ENCODE data around the gene PANX3.
"Not testable (repeated sequence)": the region's sequence is repeated elsewhere in the genome, so short reads cannot be mapped to it uniquely, and the experiment has no call there.

PANX3 gene

DNA sequence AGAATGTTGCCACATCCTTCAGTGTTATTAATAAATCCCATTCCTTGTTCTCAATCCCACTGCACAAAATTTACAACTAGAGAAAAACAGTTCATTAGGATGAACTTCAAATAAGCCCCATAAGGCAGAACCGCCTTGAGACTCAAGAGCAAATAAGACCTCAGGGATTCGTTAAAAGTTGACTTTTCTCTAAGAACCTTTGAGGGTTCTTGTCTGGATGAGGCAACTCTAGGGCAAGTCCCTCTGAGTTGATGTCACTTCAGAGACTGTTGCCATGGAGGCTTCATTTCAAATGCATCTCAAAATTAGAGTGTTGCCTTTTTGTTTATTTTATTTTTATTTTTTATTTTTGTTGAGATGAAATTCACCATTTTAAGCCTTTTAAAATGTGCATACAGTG is 19.8 kb upstream of the PANX3 start:
- peaks cover 0 to 7% (median 0%) of the 10 kb centered on the region in 5 donors for H3K27me3 ChIP-seq (ENCODE audit: control insufficient read depth in 5 of 5, insufficient read depth in 4 of 5, low read length in 5 of 5)
- H3K4me1 ChIP-seq (ENCODE audit: control insufficient read depth in 5 of 5, insufficient read depth in 5 of 5, low read length in 5 of 5) = no peaks in the 10 kb centered on the region
- no peaks in the 10 kb centered on the region for H3K9me3 ChIP-seq (ENCODE audit: control insufficient read depth in 5 of 5, low read length in 5 of 5)
- no peak overlapping the region for H3K9ac ChIP-seq (ENCODE audit: low read length in 5 of 5)
- no peaks in the 10 kb centered on the region for H3K36me3 ChIP-seq (ENCODE audit: control insufficient read depth in 5 of 5, insufficient read depth in 5 of 5, low read length in 5 of 5)
- no peak overlapping the region for H3K27ac ChIP-seq (ENCODE audit: low read depth, low read length)
- H3K4me3 ChIP-seq (ENCODE audit: low read depth in 1 of 5, low read length in 5 of 5) = no peak overlapping the region

DNA sequence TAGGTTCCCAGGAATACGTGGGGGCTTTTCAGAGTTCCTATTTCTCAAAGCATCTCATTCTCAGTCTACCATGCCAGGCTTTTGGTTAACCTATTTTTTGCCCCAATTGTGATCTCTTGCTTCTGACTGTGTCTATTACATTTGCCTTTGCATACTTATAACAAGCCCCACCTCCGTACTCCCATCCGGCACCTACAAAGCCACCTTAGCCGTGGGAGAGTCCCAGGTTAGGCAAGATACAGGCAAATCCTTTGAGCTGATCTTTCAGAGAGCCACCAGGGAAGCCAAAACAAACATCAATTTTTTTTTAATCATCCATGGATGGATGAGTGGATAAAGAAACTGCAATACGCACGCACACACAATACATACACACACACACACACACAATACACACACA is 18.6 kb upstream of the PANX3 start:
- Histone ChIP-seq H3K4me1 (ENCODE audit: control insufficient read depth in 5 of 5, insufficient read depth in 5 of 5, low read length in 5 of 5) (no peaks in the 10 kb centered on the region), H3K27me3 (ENCODE audit: control insufficient read depth in 5 of 5, insufficient read depth in 4 of 5, low read length in 5 of 5) (peaks cover 0 to 10% (median 0%) of the 10 kb centered on the region in 5 donors), H3K9ac (ENCODE audit: low read length in 5 of 5) (no peak overlapping the region), H3K4me3 (ENCODE audit: low read depth in 1 of 5, low read length in 5 of 5) (no peak overlapping the region), H3K27ac (ENCODE audit: low read depth, low read length) (no peak overlapping the region), H3K9me3 (ENCODE audit: control insufficient read depth in 5 of 5, low read length in 5 of 5) (no peaks in the 10 kb centered on the region), H3K36me3 (ENCODE audit: control insufficient read depth in 5 of 5, insufficient read depth in 5 of 5, low read length in 5 of 5) (no peaks in the 10 kb centered on the region)

DNA sequence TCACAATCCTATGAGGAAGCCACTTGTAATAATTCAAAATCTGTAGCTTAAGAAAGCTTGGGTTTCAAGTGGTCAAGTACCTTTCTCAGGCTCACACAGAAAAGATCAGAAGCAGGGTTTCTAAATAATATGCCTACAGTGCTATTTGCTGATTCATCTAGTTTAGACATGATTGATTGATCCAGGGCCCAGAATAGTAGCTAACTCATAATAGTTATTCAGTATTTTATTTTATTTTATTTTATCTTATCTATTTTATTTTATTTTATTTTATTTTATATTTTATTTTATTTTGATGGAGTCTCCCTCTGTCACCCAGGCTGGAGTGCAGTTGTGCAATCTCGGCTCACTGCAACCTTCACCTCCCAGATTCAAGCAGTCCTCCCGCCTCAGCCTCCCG is 15.9 kb upstream of the PANX3 start:
- H3K27me3 ChIP-seq (ENCODE audit: control insufficient read depth in 5 of 5, insufficient read depth in 4 of 5, low read length in 5 of 5) = peaks cover 0 to 11% (median 0%) of the 10 kb centered on the region in 5 donors
- H3K9me3 ChIP-seq (ENCODE audit: control insufficient read depth in 5 of 5, low read length in 5 of 5) = peaks cover 0 to 3% (median 0%) of the 10 kb centered on the region in 5 donors
- no peaks in the 10 kb centered on the region for H3K4me1 ChIP-seq (ENCODE audit: control insufficient read depth in 5 of 5, insufficient read depth in 5 of 5, low read length in 5 of 5)
- H3K36me3 ChIP-seq (ENCODE audit: control insufficient read depth in 5 of 5, insufficient read depth in 5 of 5, low read length in 5 of 5) = no peaks in the 10 kb centered on the region
- no peak overlapping the region for H3K9ac ChIP-seq (ENCODE audit: low read length in 5 of 5)
- no peak overlapping the region for H3K4me3 ChIP-seq (ENCODE audit: low read depth in 1 of 5, low read length in 5 of 5)
- no peak overlapping the region for H3K27ac ChIP-seq (ENCODE audit: low read depth, low read length)

DNA sequence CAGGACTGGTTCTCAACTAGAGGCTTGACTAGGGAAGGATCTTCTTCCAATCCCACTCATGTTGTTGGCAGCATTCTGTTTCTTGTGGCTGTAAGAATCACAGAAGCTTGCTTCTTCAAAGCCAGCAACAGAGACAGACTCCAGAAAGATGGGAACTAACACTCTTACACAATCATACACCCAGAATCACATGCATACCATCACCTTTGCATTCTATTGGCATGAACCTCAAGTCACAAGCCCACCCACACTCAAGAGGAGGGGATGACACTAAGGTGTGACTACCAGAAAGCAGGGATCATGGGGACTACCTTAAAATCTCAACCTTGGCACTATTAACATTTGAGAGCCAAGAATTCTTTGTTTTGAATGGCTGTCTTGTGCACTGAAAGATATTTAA is 13.6 kb upstream of the PANX3 start:
- Histone ChIP-seq H3K36me3 (ENCODE audit: control insufficient read depth in 5 of 5, insufficient read depth in 5 of 5, low read length in 5 of 5) (no peaks in the 10 kb centered on the region), H3K9ac (ENCODE audit: low read length in 5 of 5) (no peak overlapping the region), H3K4me3 (ENCODE audit: low read depth in 1 of 5, low read length in 5 of 5) (no peak overlapping the region), H3K4me1 (ENCODE audit: control insufficient read depth in 5 of 5, insufficient read depth in 5 of 5, low read length in 5 of 5) (no peaks in the 10 kb centered on the region), H3K27ac (ENCODE audit: low read depth, low read length) (no peak overlapping the region), H3K9me3 (ENCODE audit: control insufficient read depth in 5 of 5, low read length in 5 of 5) (peaks cover 0 to 3% (median 0%) of the 10 kb centered on the region in 5 donors), H3K27me3 (ENCODE audit: control insufficient read depth in 5 of 5, insufficient read depth in 4 of 5, low read length in 5 of 5) (peaks cover 0 to 7% (median 0%) of the 10 kb centered on the region in 5 donors)

DNA sequence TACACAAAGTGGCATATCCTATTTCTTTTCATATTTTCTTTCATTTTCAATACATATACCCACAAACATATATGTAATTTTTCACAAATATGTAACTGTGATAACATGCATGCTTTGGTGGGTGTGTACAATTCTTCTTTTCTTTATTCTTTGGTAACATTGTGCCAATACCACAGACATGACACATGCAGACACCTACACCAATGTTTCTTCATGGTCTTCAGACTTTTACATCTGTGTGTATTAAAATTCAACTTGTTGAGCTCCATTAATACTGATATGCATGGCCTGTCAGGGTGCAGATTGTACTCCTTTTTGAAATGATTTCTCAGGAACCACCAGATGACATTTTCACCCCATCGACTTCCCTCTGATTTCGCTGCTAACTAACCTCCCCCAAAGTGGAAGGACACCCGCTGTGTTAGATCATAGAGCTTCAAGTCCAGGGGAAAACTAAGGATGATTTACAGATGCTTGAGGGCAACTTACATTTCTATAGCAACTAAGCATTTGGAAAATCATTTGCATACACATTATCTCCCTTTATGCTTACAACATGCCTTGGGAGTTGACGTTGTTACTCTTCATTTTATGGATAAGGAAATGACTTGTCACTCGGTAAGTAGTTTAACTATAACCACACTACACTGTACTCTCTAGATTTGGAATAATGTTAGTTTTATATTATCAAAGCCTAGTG is 10.5 kb upstream of the PANX3 start:
- H3K4me1 ChIP-seq (ENCODE audit: control insufficient read depth in 5 of 5, insufficient read depth in 5 of 5, low read length in 5 of 5) = no peaks in the 10 kb centered on the region
- no peak overlapping the region for H3K27ac ChIP-seq (ENCODE audit: low read depth, low read length)
- H3K9me3 ChIP-seq (ENCODE audit: control insufficient read depth in 5 of 5, low read length in 5 of 5) = peaks cover 0 to 3% (median 0%) of the 10 kb centered on the region in 5 donors
- H3K36me3 ChIP-seq (ENCODE audit: control insufficient read depth in 5 of 5, insufficient read depth in 5 of 5, low read length in 5 of 5) = no peaks in the 10 kb centered on the region
- H3K9ac ChIP-seq (ENCODE audit: low read length in 5 of 5) = no peak overlapping the region
- peaks cover 0 to 4% (median 0%) of the 10 kb centered on the region in 5 donors for H3K27me3 ChIP-seq (ENCODE audit: control insufficient read depth in 5 of 5, insufficient read depth in 4 of 5, low read length in 5 of 5)
- H3K4me3 ChIP-seq (ENCODE audit: low read depth in 1 of 5, low read length in 5 of 5) = no peak overlapping the region

DNA sequence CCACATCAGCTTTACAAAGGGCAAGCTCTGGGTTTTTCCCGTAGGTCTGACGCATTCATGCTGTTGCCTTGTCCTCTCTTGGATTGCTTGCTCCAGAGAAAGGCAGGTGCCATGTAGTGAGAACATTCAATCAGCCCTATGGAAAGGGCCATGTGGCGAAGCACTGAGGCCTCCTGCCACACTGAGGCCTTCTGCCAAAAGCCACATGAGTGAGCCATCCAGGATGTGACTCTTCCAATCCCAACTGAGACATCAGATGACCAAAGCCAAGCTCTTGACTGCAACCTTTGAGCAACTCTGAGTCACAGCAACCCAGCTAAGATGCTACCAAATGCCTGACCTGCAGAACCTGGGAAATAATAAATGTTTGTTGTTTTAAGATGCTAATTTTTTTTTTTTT is 9.0 kb upstream of the PANX3 start:
- H3K4me1 ChIP-seq (ENCODE audit: control insufficient read depth in 5 of 5, insufficient read depth in 5 of 5, low read length in 5 of 5) = no peaks in the 10 kb centered on the region
- no peaks in the 10 kb centered on the region for H3K36me3 ChIP-seq (ENCODE audit: control insufficient read depth in 5 of 5, insufficient read depth in 5 of 5, low read length in 5 of 5)
- H3K4me3 ChIP-seq (ENCODE audit: low read depth in 1 of 5, low read length in 5 of 5) = no peak overlapping the region
- H3K27ac ChIP-seq (ENCODE audit: low read depth, low read length) = no peak overlapping the region
- H3K9ac ChIP-seq (ENCODE audit: low read length in 5 of 5) = no peak overlapping the region
- H3K27me3 ChIP-seq (ENCODE audit: control insufficient read depth in 5 of 5, insufficient read depth in 4 of 5, low read length in 5 of 5) = peaks cover 0 to 4% (median 0%) of the 10 kb centered on the region in 5 donors
- H3K9me3 ChIP-seq (ENCODE audit: control insufficient read depth in 5 of 5, low read length in 5 of 5) = peaks cover 0 to 3% (median 0%) of the 10 kb centered on the region in 5 donors

DNA sequence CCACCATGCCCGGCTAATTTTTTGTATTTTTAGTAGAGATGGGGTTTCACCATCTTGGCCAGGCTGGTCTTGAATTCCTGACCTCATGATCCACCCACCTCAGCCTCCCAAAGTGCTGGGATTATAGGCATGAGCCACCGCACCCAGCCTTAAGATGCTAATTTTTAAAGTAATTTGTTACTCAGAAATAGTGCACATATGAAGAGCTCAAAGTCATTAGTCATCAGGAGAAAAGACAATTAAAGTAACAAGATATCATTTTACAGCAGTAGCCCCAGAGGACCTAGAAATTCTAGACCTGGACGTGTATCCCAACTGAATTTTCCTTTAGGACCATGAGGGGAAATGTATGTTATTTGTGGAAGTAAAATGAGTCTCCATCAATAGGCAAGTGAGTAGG is 8.5 kb upstream of the PANX3 start:
- H3K9me3 ChIP-seq (ENCODE audit: control insufficient read depth in 5 of 5, low read length in 5 of 5); H3K9ac ChIP-seq (ENCODE audit: low read length in 5 of 5); H3K4me1 ChIP-seq (ENCODE audit: control insufficient read depth in 5 of 5, insufficient read depth in 5 of 5, low read length in 5 of 5); H3K27ac ChIP-seq (ENCODE audit: low read depth, low read length); H3K4me3 ChIP-seq (ENCODE audit: low read depth in 1 of 5, low read length in 5 of 5); H3K36me3 ChIP-seq (ENCODE audit: control insufficient read depth in 5 of 5, insufficient read depth in 5 of 5, low read length in 5 of 5); H3K27me3 ChIP-seq (ENCODE audit: control insufficient read depth in 5 of 5, insufficient read depth in 4 of 5, low read length in 5 of 5): not testable (repeated sequence)

DNA sequence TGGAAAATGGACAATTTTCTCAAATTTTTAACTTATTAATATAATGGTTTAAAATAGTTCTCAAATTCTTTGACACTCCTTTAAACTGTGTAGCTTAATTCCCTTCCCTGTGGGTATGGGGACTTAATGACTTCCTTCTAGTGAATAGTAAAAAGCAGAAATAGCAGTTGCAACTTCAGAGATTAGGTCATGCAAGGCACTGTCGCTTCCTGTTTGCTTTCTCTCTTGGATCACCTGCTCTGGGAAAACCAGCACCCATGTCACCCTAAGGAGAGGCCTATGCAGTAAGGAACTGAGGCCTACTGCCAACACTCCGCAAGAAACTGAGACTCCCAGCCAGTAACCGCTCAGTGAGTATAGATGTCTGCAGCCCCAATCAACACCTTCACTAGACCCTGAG is 5.5 kb upstream of the PANX3 start:
- Histone ChIP-seq H3K9ac (ENCODE audit: low read length in 5 of 5) (no peak overlapping the region), H3K27ac (ENCODE audit: low read depth, low read length) (no peak overlapping the region), H3K4me3 (ENCODE audit: low read depth in 1 of 5, low read length in 5 of 5) (no peak overlapping the region), H3K27me3 (ENCODE audit: control insufficient read depth in 5 of 5, insufficient read depth in 4 of 5, low read length in 5 of 5) (no peaks in the 10 kb centered on the region), H3K36me3 (ENCODE audit: control insufficient read depth in 5 of 5, insufficient read depth in 5 of 5, low read length in 5 of 5) (no peaks in the 10 kb centered on the region), H3K4me1 (ENCODE audit: control insufficient read depth in 5 of 5, insufficient read depth in 5 of 5, low read length in 5 of 5) (no peaks in the 10 kb centered on the region), H3K9me3 (ENCODE audit: control insufficient read depth in 5 of 5, low read length in 5 of 5) (no peaks in the 10 kb centered on the region)

DNA sequence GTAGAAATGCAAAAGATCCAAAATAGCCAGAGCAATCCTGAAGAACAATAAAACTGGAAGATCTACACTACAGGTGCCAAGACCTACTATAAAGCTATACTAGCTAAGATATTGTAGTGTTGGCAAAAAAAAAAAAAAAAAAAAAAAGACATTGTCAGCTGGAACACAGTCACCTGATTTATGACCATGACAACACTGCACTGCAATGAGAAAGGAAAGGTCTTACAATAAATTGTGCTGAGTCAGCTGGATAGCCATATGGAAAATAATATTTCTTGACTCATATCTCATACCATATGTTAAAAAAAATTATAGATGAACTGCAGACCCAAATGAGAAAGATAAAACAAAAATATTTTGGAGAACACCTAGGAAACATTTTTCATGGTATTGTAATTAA is 3.1 kb upstream of the PANX3 start:
- Histone ChIP-seq H3K27ac (ENCODE audit: low read depth, low read length) (no peak overlapping the region), H3K4me1 (ENCODE audit: control insufficient read depth in 5 of 5, insufficient read depth in 5 of 5, low read length in 5 of 5) (no peaks in the 10 kb centered on the region), H3K36me3 (ENCODE audit: control insufficient read depth in 5 of 5, insufficient read depth in 5 of 5, low read length in 5 of 5) (no peaks in the 10 kb centered on the region), H3K9me3 (ENCODE audit: control insufficient read depth in 5 of 5, low read length in 5 of 5) (no peaks in the 10 kb centered on the region), H3K4me3 (ENCODE audit: low read depth in 1 of 5, low read length in 5 of 5) (no peak overlapping the region), H3K9ac (ENCODE audit: low read length in 5 of 5) (no peak overlapping the region), H3K27me3 (ENCODE audit: control insufficient read depth in 5 of 5, insufficient read depth in 4 of 5, low read length in 5 of 5) (peaks cover 0 to 2% (median 0%) of the 10 kb centered on the region in 5 donors)

DNA sequence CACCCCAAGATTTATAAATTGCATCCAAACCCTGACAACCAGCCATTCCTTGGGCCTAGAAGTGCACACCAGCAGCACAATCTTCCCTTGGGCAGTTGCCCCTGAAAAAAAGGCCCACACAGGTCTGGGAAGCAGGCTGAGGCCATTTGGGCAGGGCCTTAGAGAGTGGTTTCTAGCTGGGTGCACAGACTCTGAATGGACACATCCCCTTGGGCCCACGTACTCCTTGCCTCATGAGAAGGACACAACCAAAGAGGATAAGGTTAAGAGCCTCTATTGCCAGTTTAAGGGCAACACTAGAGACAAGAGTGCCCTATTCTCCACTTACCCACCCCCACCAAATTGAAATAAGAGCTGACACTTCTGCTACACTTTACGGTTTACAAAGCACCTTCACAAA is 933 bp upstream of the PANX3 start:
- Histone ChIP-seq H3K9me3 (ENCODE audit: control insufficient read depth in 5 of 5, low read length in 5 of 5) (no peaks in the 10 kb centered on the region), H3K4me1 (ENCODE audit: control insufficient read depth in 5 of 5, insufficient read depth in 5 of 5, low read length in 5 of 5) (no peaks in the 10 kb centered on the region), H3K4me3 (ENCODE audit: low read depth in 1 of 5, low read length in 5 of 5) (no peak overlapping the region), H3K27me3 (ENCODE audit: control insufficient read depth in 5 of 5, insufficient read depth in 4 of 5, low read length in 5 of 5) (peaks cover 0 to 7% (median 2%) of the 10 kb centered on the region in 5 donors), H3K9ac (ENCODE audit: low read length in 5 of 5) (no peak overlapping the region), H3K27ac (ENCODE audit: low read depth, low read length) (no peak overlapping the region), H3K36me3 (ENCODE audit: control insufficient read depth in 5 of 5, insufficient read depth in 5 of 5, low read length in 5 of 5) (no peaks in the 10 kb centered on the region)

All from subcutaneous abdominal adipose tissue (tissue), 5 donors.